ENCODE data around the gene TMCO6. TPM values are rescaled to one million over a fixed set of nuclear protein-coding genes. Genes with fewer than 3 reads are reported as not detected.
"Not testable (repeated sequence)": the region's sequence is repeated elsewhere in the genome, so short reads cannot be mapped to it uniquely, and the experiment has no call there.

TMCO6 gene
- total and polyA plus RNA-seq, 2 of the 4 experiments (the other 2 are of a cell fraction): 6.6 to 10.6 TPM

DNA sequence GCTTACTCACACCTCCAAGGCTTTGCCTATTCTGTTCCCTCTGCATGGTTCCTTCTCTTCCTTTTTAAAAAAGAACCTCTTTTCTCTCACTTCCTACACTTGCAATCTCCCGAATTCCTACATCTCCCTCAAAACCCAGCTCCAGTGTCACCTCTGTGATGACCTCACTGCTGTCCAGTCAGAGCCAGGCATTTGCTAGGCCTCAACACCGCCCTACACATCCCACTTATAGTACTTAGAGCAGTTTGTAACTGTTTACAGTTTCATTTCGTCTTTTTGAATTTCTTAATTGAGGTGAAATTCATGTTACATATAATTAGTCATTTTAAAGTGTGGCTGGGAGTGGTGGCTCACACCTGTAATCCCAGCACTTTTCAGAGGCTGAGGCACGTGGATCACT lies 37.1 kb upstream of the TMCO6 start:
- Histone ChIP-seq H3K23ac (ENCODE audit: low read depth, low read length) (no peak overlapping the region), H4K91ac (ENCODE audit: insufficient read depth, low read depth, low read length) (no peak overlapping the region), H3K4me1 (ENCODE audit: control insufficient read depth, insufficient read depth, low read length) (peaks cover 2% of the 10 kb centered on the region), H2AK9ac (replicated peaks; ENCODE audit: low read depth, low read length, poor library complexity) (no peak overlapping the region), H3K9ac (ENCODE audit: low read depth, low read length) (no peak overlapping the region), H3K14ac (replicated peaks; ENCODE audit: low read depth, low read length) (no peak overlapping the region), H3K4me2 (ENCODE audit: low read depth, low read length) (no peak overlapping the region), H3K36me3 (ENCODE audit: control insufficient read depth, insufficient read depth, low read length) (no peaks in the 10 kb centered on the region), H2BK20ac (ENCODE audit: low read depth, low read length) (no peak overlapping the region), H3K9me3 (ENCODE audit: control insufficient read depth, insufficient read depth, low read length) (no peaks in the 10 kb centered on the region), H3K79me1 (ENCODE audit: low read depth in 1 of 2, low read length in 2 of 2) (no peaks in the 10 kb centered on the region), H3K4me3 (ENCODE audit: insufficient read depth, low read depth, low read length) (no peak overlapping the region), H3K18ac (ENCODE audit: low read depth, low read length) (no peak overlapping the region), H3K27me3 (ENCODE audit: control insufficient read depth, insufficient read depth, low read length) (peaks cover 2% of the 10 kb centered on the region), H3K9me1 (ENCODE audit: insufficient read depth, low read length) (no peaks in the 10 kb centered on the region), H2AFZ (replicated peaks; ENCODE audit: low read length, poor library complexity) (no peak overlapping the region), H2BK5ac (ENCODE audit: low read depth, low read length, poor library complexity, severe bottlenecking) (no peak overlapping the region), H2BK120ac (ENCODE audit: low read depth, low read length) (no peak overlapping the region), H4K8ac (ENCODE audit: low read depth in 2 of 2, low read length in 2 of 2) (no peak overlapping the region), H4K5ac (ENCODE audit: low read depth, low read length) (no peak overlapping the region), H3K4ac (ENCODE audit: low read depth, low read length) (no peak overlapping the region), H4K20me1 (ENCODE audit: insufficient read depth, low read length) (no peaks in the 10 kb centered on the region), H3K56ac (ENCODE audit: extremely low read depth, insufficient read depth, low read length) (no peak overlapping the region), H2BK15ac (ENCODE audit: low read depth, low read length) (peak overlapping the region; percentile 83; the same call in 1 of the 3 replicates), H2AK5ac (ENCODE audit: low read depth, low read length) (no peak overlapping the region), H3K27ac (ENCODE audit: insufficient read depth, low read length) (no peak overlapping the region)
- POLR2A ChIA-PET (ENCODE audit: unreplicated experiment): no interaction called here
- no peak for ATAC-seq (ENCODE audit: low read depth)
- CTCF ChIA-PET: no interaction called here
- no peak for DNase-seq
- no TSS peak for BruUV-seq (replicated peaks)
- intact Hi-C loops (cut with micrococcal nuclease): no loop called here
- in situ Hi-C loops (cut with MboI; ENCODE audit: low sequenced_read_pairs): no loop called here
- no peak for TF ChIP-seq POLR2A (IDR thresholded peaks at IDR 0.05; ENCODE audit: low read depth, low read length)
- TF ChIP-seq RCOR1 (IDR thresholded peaks at IDR 0.05; ENCODE audit: insufficient replicate concordance, low read length): no peak
- 57% methylated on average over 1 of the region's 4 CpGs; no CpG with 5 or more reads in 1 of the 2 experiments for WGBS, 2 experiments (ENCODE audit: extremely low coverage in 2 of 2, insufficient read length in 1 of 2)
- dilution Hi-C loops (cut with HindIII; ENCODE audit: low sequenced_read_pairs, unreplicated experiment): no loop called here

DNA sequence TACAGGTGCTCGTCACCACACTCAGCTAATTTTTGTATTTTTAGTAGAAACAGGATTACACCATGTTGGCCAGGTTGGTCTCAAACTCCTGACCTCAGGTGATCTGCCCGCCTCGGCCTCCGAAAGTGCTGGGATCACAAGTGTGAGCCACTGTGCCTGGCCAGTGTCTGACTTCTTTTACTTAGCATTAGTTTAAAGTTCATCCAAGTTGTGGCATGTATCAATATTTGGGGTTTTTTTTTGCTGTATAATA lies 35.9 kb upstream of the TMCO6 start:
- H3K9me3 ChIP-seq (ENCODE audit: control insufficient read depth, insufficient read depth, low read length); CTCF ChIA-PET; ATAC-seq (ENCODE audit: low read depth); H2BK120ac ChIP-seq (ENCODE audit: low read depth, low read length); H2AFZ ChIP-seq (replicated peaks; ENCODE audit: low read length, poor library complexity); H3K4ac ChIP-seq (ENCODE audit: low read depth, low read length); DNase-seq; dilution Hi-C loops (cut with HindIII; ENCODE audit: low sequenced_read_pairs, unreplicated experiment); H4K5ac ChIP-seq (ENCODE audit: low read depth, low read length); H3K79me1 ChIP-seq (ENCODE audit: low read depth in 1 of 2, low read length in 2 of 2); H3K4me2 ChIP-seq (ENCODE audit: low read depth, low read length); BruUV-seq (replicated peaks); H3K18ac ChIP-seq (ENCODE audit: low read depth, low read length); H4K20me1 ChIP-seq (ENCODE audit: insufficient read depth, low read length); H3K9me1 ChIP-seq (ENCODE audit: insufficient read depth, low read length); H3K4me3 ChIP-seq (ENCODE audit: insufficient read depth, low read depth, low read length); H3K36me3 ChIP-seq (ENCODE audit: control insufficient read depth, insufficient read depth, low read length); H3K27me3 ChIP-seq (ENCODE audit: control insufficient read depth, insufficient read depth, low read length); H2AK9ac ChIP-seq (replicated peaks; ENCODE audit: low read depth, low read length, poor library complexity); H3K14ac ChIP-seq (replicated peaks; ENCODE audit: low read depth, low read length); in situ Hi-C loops (cut with MboI; ENCODE audit: low sequenced_read_pairs); POLR2A ChIA-PET (ENCODE audit: unreplicated experiment); H4K91ac ChIP-seq (ENCODE audit: insufficient read depth, low read depth, low read length); intact Hi-C loops (cut with micrococcal nuclease); H3K4me1 ChIP-seq (ENCODE audit: control insufficient read depth, insufficient read depth, low read length); H2BK5ac ChIP-seq (ENCODE audit: low read depth, low read length, poor library complexity, severe bottlenecking); H3K9ac ChIP-seq (ENCODE audit: low read depth, low read length); H3K56ac ChIP-seq (ENCODE audit: extremely low read depth, insufficient read depth, low read length); H4K8ac ChIP-seq (ENCODE audit: low read depth in 2 of 2, low read length in 2 of 2); H3K27ac ChIP-seq (ENCODE audit: insufficient read depth, low read length); H3K23ac ChIP-seq (ENCODE audit: low read depth, low read length): not testable (repeated sequence)
- WGBS, 2 experiments (ENCODE audit: extremely low coverage in 2 of 2, insufficient read length in 1 of 2): no CpG with 5 or more reads among the region's 4 CpGs
- Histone ChIP-seq H2BK15ac (ENCODE audit: low read depth, low read length) (0 out of 3 replicates have a peak overlapping the region, but pooled peaks have one; percentile 39), H2AK5ac (ENCODE audit: low read depth, low read length) (peak overlapping the region; percentile 8; the same call in 1 of the 2 replicates), H2BK20ac (ENCODE audit: low read depth, low read length) (peak overlapping the region; percentile 76; the same call in 1 of the 2 replicates)

Measured in IMR-90 (cell line).